H1 (cell line): Measurements from ENCODE around the gene SRPK3. TPM values are rescaled to one million over a fixed set of nuclear protein-coding genes. Genes with fewer than 3 reads are reported as not detected.
A peak's percentile ranks its signal among the peaks of the same experiment; 100 is the strongest.

Experiments
- CTCF ChIA-PET: fragments of 300-600 bp; sonication (Branson Sonifier 250); formaldehyde crosslinking; loops from one replicate; lab custom pipeline; 2021; ENCODE audit not compliant: partially characterized antibody; lab: Charles Lee
- POLR2A ChIA-PET: fragments of 300-600 bp; sonication (Branson Sonifier 250); formaldehyde crosslinking; loops from one replicate; lab custom pipeline; 2021; ENCODE audit warnings: inconsistent platforms; ENCODE audit not compliant: partially characterized antibody; lab: Charles Lee
- DNase-seq, 2 experiments: peaks; one replicate each; pipeline versions ENCODE4 v3.0.0 to v3.0.0-alpha.2; 2010 to 2022; ENCODE audit warnings: low spot score in 2 of 2, low read depth in 1 of 2, mixed read lengths in 1 of 2
- FAIRE-seq: peaks from 2 replicates; lab custom pipeline; 2011; peaks lifted over from hg19 to GRCh38; lab: Jason Lieb, UNC
- H2AFZ ChIP-seq: 2 replicates; pipeline ENCODE4 v1.8.1; 2012; ENCODE audit warnings: low read length, inconsistent platforms
- H2AK5ac ChIP-seq: 2 replicates; pipeline ENCODE4 v1.6.1; 2013; ENCODE audit warnings: low read depth, low read length
- H2BK120ac ChIP-seq: replicated peaks from 2 replicates; pipeline ENCODE3; 2013; ENCODE audit warnings: low read depth, low read length, inconsistent platforms
- H2BK12ac ChIP-seq: 2 replicates; pipeline ENCODE4 v1.6.1; 2013; ENCODE audit warnings: low read depth, low read length
- H2BK15ac ChIP-seq: 2 replicates; pipeline ENCODE4 v1.6.1; 2013; ENCODE audit warnings: low read length
- H2BK20ac ChIP-seq: 2 replicates; pipeline ENCODE4 v1.6.1; 2013; ENCODE audit warnings: low read length
- H2BK5ac ChIP-seq: 2 replicates; pipeline ENCODE4 v1.6.1; 2013; ENCODE audit warnings: low read depth, low read length
- H3K14ac ChIP-seq: 2 replicates; pipeline ENCODE4 v1.6.1; 2013; ENCODE audit warnings: inconsistent platforms; ENCODE audit not compliant: insufficient read length
- H3K18ac ChIP-seq: 2 replicates; pipeline ENCODE4 v1.6.1; 2013; ENCODE audit warnings: low read length; ENCODE audit errors: extremely low read depth
- H3K23ac ChIP-seq: 2 replicates; pipeline ENCODE4 v1.6.1; 2013; ENCODE audit warnings: inconsistent platforms; ENCODE audit not compliant: insufficient read length
- H3K23me2 ChIP-seq: 2 replicates; pipeline ENCODE4 v1.6.1; 2013; ENCODE audit warnings: low read depth, low read length
- H3K27ac ChIP-seq: 2 replicates; pipeline ENCODE4 v1.6.1; 2011; ENCODE audit warnings: low read depth, low read length, inconsistent platforms
- H3K27me3 ChIP-seq, 4 experiments: replicated peaks in 1 of 4; 1 replicate in 1 of 4; 2 replicates in 3 of 4; pipeline versions ENCODE4 v1.6.1 to v1.8.1; 2011 to 2013; ENCODE audit warnings: low read length in 3 of 4, mild to moderate bottlenecking in 3 of 4, inconsistent platforms in 2 of 4, mixed read lengths in 2 of 4, moderate library complexity in 1 of 4; ENCODE audit not compliant: control insufficient read depth in 3 of 4, insufficient read depth in 3 of 4; ENCODE audit errors: extremely low read depth in 1 of 4
- H3K36me3 ChIP-seq, 4 experiments: 2 replicates each; pipeline versions ENCODE4 v1.6.1 to v1.8.1; 2011 to 2013; ENCODE audit warnings: mild to moderate bottlenecking in 4 of 4, low read length in 3 of 4, moderate library complexity in 2 of 4, control low read depth in 1 of 4, inconsistent platforms in 1 of 4; ENCODE audit not compliant: insufficient read depth in 4 of 4, control insufficient read depth in 2 of 4
- H3K4ac ChIP-seq: replicated peaks from 2 replicates; pipeline ENCODE3; 2013; ENCODE audit warnings: low read length, low read depth, mixed read lengths, inconsistent platforms; ENCODE audit not compliant: insufficient read length
- H3K4me1 ChIP-seq, 4 experiments: replicated peaks in 1 of 4; 1 replicate in 1 of 4; 2 replicates in 3 of 4; pipeline versions ENCODE4 v1.6.1 to v1.8.1; 2011 to 2013; ENCODE audit warnings: low read length in 3 of 4, inconsistent platforms in 2 of 4, mixed read lengths in 1 of 4; ENCODE audit not compliant: insufficient read depth in 4 of 4, control insufficient read depth in 3 of 4
- H3K4me2 ChIP-seq, 2 experiments: 2 replicates each; pipeline versions ENCODE4 v1.6.1 to v1.8.1; 2011 to 2013; ENCODE audit warnings: low read depth in 2 of 2, low read length in 2 of 2, control low read depth in 1 of 2, inconsistent platforms in 1 of 2, mild to moderate bottlenecking in 1 of 2; ENCODE audit not compliant: insufficient read depth in 1 of 2
- H3K4me3 ChIP-seq, 4 experiments: fragments of 200-600, 300-600 bp in 1 of 4; sonication (generic), shearing (Covaris generic), sonication (Bioruptor Twin) in 1 of 4; 2 replicates each; pipeline versions ENCODE4 v1.5.1 to v1.8.1; 2011 to 2016; ENCODE audit warnings: low read length in 4 of 4, low read depth in 3 of 4, control low read depth in 2 of 4, inconsistent platforms in 2 of 4, mild to moderate bottlenecking in 2 of 4, mixed read lengths in 1 of 4, moderate library complexity in 1 of 4; ENCODE audit not compliant: insufficient read depth in 2 of 4; ENCODE audit errors: extremely low read depth in 1 of 4
- H3K56ac ChIP-seq: replicated peaks from 2 replicates; pipeline ENCODE3; 2013; ENCODE audit warnings: low read depth, mild to moderate bottlenecking, mixed read lengths, low read length, inconsistent platforms; ENCODE audit not compliant: insufficient read length
- H3K79me1 ChIP-seq: 2 replicates; pipeline ENCODE4 v1.6.1; 2013; ENCODE audit warnings: low read depth, low read length, control low read depth
- H3K79me2 ChIP-seq, 2 experiments: 2 replicates each; pipeline versions ENCODE4 v1.6.1 to v1.8.1; 2012 to 2013; ENCODE audit warnings: low read length in 2 of 2, mild to moderate bottlenecking in 2 of 2, inconsistent platforms in 1 of 2; ENCODE audit not compliant: insufficient read depth in 2 of 2, control insufficient read depth in 1 of 2
- H3K9ac ChIP-seq, 4 experiments: replicated peaks in 1 of 4; 1 replicate in 1 of 4; 2 replicates in 3 of 4; pipeline versions ENCODE4 v1.6.1 to v1.8.1; 2011 to 2013; ENCODE audit warnings: low read depth in 3 of 4, low read length in 3 of 4, control low read depth in 2 of 4, mild to moderate bottlenecking in 2 of 4, moderate library complexity in 2 of 4, inconsistent platforms in 1 of 4; ENCODE audit errors: extremely low read depth in 1 of 4
- H3K9me3 ChIP-seq, 2 experiments: 2 replicates each; pipeline versions ENCODE4 v1.6.1 to v1.8.1; 2012 to 2013; ENCODE audit warnings: mild to moderate bottlenecking in 2 of 2, moderate library complexity in 2 of 2, control low read depth in 1 of 2, inconsistent platforms in 1 of 2, low read depth in 1 of 2, low read length in 1 of 2, mixed read lengths in 1 of 2; ENCODE audit not compliant: insufficient read depth in 2 of 2
- H4K20me1 ChIP-seq, 2 experiments: replicated peaks in 1 of 2; 2 replicates each; pipeline versions ENCODE3 to v1.8.1; 2011 to 2013; ENCODE audit warnings: inconsistent platforms in 2 of 2, low read length in 2 of 2, mild to moderate bottlenecking in 1 of 2; ENCODE audit not compliant: insufficient read depth in 2 of 2, control insufficient read depth in 1 of 2
- H4K5ac ChIP-seq: 2 replicates; pipeline ENCODE4 v1.6.1; 2013; ENCODE audit warnings: low read length, low read depth, mixed read lengths, inconsistent platforms; ENCODE audit not compliant: insufficient read length
- H4K8ac ChIP-seq: 2 replicates; pipeline ENCODE4 v1.8.0; 2013; ENCODE audit warnings: mild to moderate bottlenecking, moderate library complexity, low read length, inconsistent platforms; ENCODE audit not compliant: insufficient read depth; ENCODE audit errors: extremely low read depth
- H4K91ac ChIP-seq: replicated peaks from 2 replicates; pipeline ENCODE3; 2013; ENCODE audit warnings: low read length, mixed read lengths, inconsistent platforms; ENCODE audit not compliant: insufficient read length
- CTBP2 ChIP-seq: IDR thresholded peaks from 2 replicates; pipeline ENCODE4 v1.7.0; 2011; ENCODE audit warnings: borderline replicate concordance, mild to moderate bottlenecking, moderate library complexity, mixed read lengths, low read length; ENCODE audit not compliant: insufficient read depth, insufficient read length
- CTCF ChIP-seq, 3 experiments: IDR thresholded peaks; 1 replicate in 2 of 3; 2 replicates in 1 of 3; pipeline versions ENCODE4 v1.5.1 to v1.6.1; 2011; ENCODE audit warnings: low read length in 3 of 3, mild to moderate bottlenecking in 3 of 3, inconsistent platforms in 2 of 3, low read depth in 1 of 3, moderate library complexity in 1 of 3; ENCODE audit not compliant: insufficient read depth in 1 of 3; ENCODE audit errors: control extremely low read depth in 1 of 3
- HDAC6 ChIP-seq: IDR thresholded peaks from one replicate; pipeline ENCODE4 v1.7.1; 2012; ENCODE audit warnings: low read depth, mild to moderate bottlenecking, inconsistent platforms, low read length, moderate library complexity
- KDM4A ChIP-seq: IDR thresholded peaks from one replicate; pipeline ENCODE4 v1.7.1; 2012; ENCODE audit warnings: low read depth, mild to moderate bottlenecking, moderate library complexity, low read length, inconsistent platforms; ENCODE audit not compliant: severe bottlenecking
- RAD21 ChIP-seq, 2 experiments: IDR thresholded peaks in 1 of 2; conservative IDR thresholded peaks in 1 of 2; 2 replicates each; pipeline ENCODE4 v1.6.1; 2011; ENCODE audit warnings: low read depth in 2 of 2, low read length in 2 of 2, improper control_type of control experiment in 1 of 2, inconsistent platforms in 1 of 2, mild to moderate bottlenecking in 1 of 2, moderate library complexity in 1 of 2
- SIN3A ChIP-seq, 2 experiments: IDR thresholded peaks in 1 of 2; conservative IDR thresholded peaks in 1 of 2; 2 replicates each; pipeline ENCODE4 v1.6.1; 2011 to 2012; ENCODE audit warnings: low read length in 2 of 2, improper control_type of control experiment in 1 of 2, low read depth in 1 of 2, mild to moderate bottlenecking in 1 of 2
- YY1 ChIP-seq: IDR thresholded peaks from 2 replicates; pipeline ENCODE4 v1.6.1; 2011; ENCODE audit warnings: low read depth, mild to moderate bottlenecking, low read length
- WGBS, 2 experiments: shearing (Covaris generic) in 1 of 2; methylation state at CpG; one replicate each; pipeline versions ENCODE4 v1.1.6 to v1.1.7; 2013 to 2015; ENCODE audit warnings: low lambda C conversion rate in 2 of 2, mixed read lengths in 2 of 2, inconsistent platforms in 1 of 2, low coverage in 1 of 2, missing lambda C conversion rate in 1 of 2; ENCODE audit not compliant: insufficient replicate concordance in 2 of 2, insufficient coverage in 1 of 2, insufficient read length in 1 of 2; ENCODE audit errors: extremely low coverage in 1 of 2, missing lambda C conversion rate in 1 of 2; 5-methylcytosine and 5-hydroxymethylcytosine counted together
- polyA plus RNA-seq, 7 experiments: library from polyadenylated mRNA; depleted of rRNA in 3 of 7; stranded (reverse) in 5 of 7; unstranded in 2 of 7; fragments of >200 nt in 5 of 7; fragments of 200-250 nt in 2 of 7; gene quantifications; 1 replicate in 5 of 7; 2 replicates in 1 of 7; 4 replicates in 1 of 7; pipeline versions ENCODE4 v1.2.1 to v1.2.3, GENCODE V29; 2011 to 2013; ENCODE audit warnings: missing spikeins in 2 of 7, mixed read lengths in 2 of 7
- total RNA-seq: library from RNA; stranded (reverse); fragmentation: NEBNext Ultra II Directional; extraction: Animal tissue kit (Norgen Biotek cat#: 25700); gene quantifications from 2 replicates; pipeline ENCODE4 v1.2.1, GENCODE V29; 2021

Gene SRPK3
- total and polyA plus RNA-seq, 2 of the 8 experiments (the other 6 are each of a cell fraction or from before 2014, with no cell fraction given), result not detected

- H3K9ac ChIP-seq, result no peak within 1 kb of the TSS
- CTCF ChIA-PET, result interaction anchor here (0.6 to 3.7 kb wide), 15 partner anchors 9 to 209 kb away, joined by 3 to 16 read pairs (median 3); partner anchors contain the start of genes L1CAM and SRPK3
- WGBS, 2 experiments, result 45% methylated on average over 20 of the region's 26 CpGs; no CpG with 5 or more reads in 1 of the 2 experiments
- TF ChIP-seq CTBP2, result no peak
- TF ChIP-seq KDM4A, result no peak
- peak; percentile 75; the same call in 1 of the 2 replicates for TF ChIP-seq YY1
- 0 out of 4 replicates have a peak, but pooled peaks of 1 of the 2 experiments have one; percentile 24 for TF ChIP-seq SIN3A (conservative IDR thresholded peaks at IDR 0.05 in 1 of 2, IDR thresholded peaks at IDR 0.05 in 1 of 2; ENCODE audit: low read depth in 1 of 2, low read length in 2 of 2)
- no peak for TF ChIP-seq HDAC6
- peak; percentile 90 to 92 for TF ChIP-seq RAD21 (IDR thresholded peaks at IDR 0.05 in 1 of 2, conservative IDR thresholded peaks at IDR 0.05 in 1 of 2; ENCODE audit: low read depth in 2 of 2, low read length in 2 of 2)
- TF ChIP-seq CTCF (IDR thresholded peaks at IDR 0.05; ENCODE audit: control extremely low read depth in 1 of 3, insufficient read depth in 1 of 3, low read depth in 1 of 3, low read length in 3 of 3), result peak in 2 of 3 experiments; percentile 84 to 86; a peak in 3 of 4 replicates
Observed at GRCh38 chrX:153763989-153764755, 16.7 kb upstream of the SRPK3 start, which contains the start of gene PLXNB3. TSS of gene PLXNB3 (plus strand) at chrX:153764249. CDS start at chrX:153765536, 1,287 bp downstream.

More at GRCh38 chrX:153763989-153764755, 16.7 kb upstream of the SRPK3 start, which contains the start of gene PLXNB3:
- H4K20me1 ChIP-seq, result no peaks in the 10 kb centered on the region
- no peak within 1 kb of the TSS for H2BK120ac ChIP-seq
- POLR2A ChIA-PET, result no interaction called here
- H2BK15ac ChIP-seq, result 0 out of 2 replicates have a peak within 1 kb of the TSS, but pooled peaks have one; percentile 61
- peak; percentile 50 to 87 for DNase-seq
- H3K4ac ChIP-seq, result no peak within 1 kb of the TSS
- no peaks in the 10 kb centered on the region for H3K9me3 ChIP-seq
- H4K5ac ChIP-seq, result no peak within 1 kb of the TSS
- H4K8ac ChIP-seq, result no peak within 1 kb of the TSS
- H3K14ac ChIP-seq, result no peak within 1 kb of the TSS
- no peak within 1 kb of the TSS for H3K23ac ChIP-seq
- H3K27ac ChIP-seq, result no peak within 1 kb of the TSS
- H3K4me2 ChIP-seq, result no peak within 1 kb of the TSS
- no peak within 1 kb of the TSS for H3K56ac ChIP-seq
- H2BK12ac ChIP-seq, result no peak within 1 kb of the TSS
- no peak within 1 kb of the TSS for H3K4me3 ChIP-seq
- H2AFZ ChIP-seq, result no peak within 1 kb of the TSS; the same call in 1 of the 2 replicates
- no peaks in the 10 kb centered on the region for H3K36me3 ChIP-seq
- no peak within 1 kb of the TSS for H4K91ac ChIP-seq
- H2BK5ac ChIP-seq, result peak within 1 kb of the TSS; percentile 35; the same call in 1 of the 2 replicates
- no peaks in the 10 kb centered on the region for H3K27me3 ChIP-seq
- H3K4me1 ChIP-seq, result peaks cover 0 to 8% (median 4%) of the 10 kb centered on the region in 4 experiments; a peak in 5 of 7 replicates
- H2BK20ac ChIP-seq, result no peak within 1 kb of the TSS
- FAIRE-seq, result peak; percentile 66
- no peak within 1 kb of the TSS; the same call in 1 of the 2 replicates for H3K18ac ChIP-seq
- no peaks in the 10 kb centered on the region for H3K79me1 ChIP-seq
- H3K23me2 ChIP-seq, result no peaks in the 10 kb centered on the region
- H2AK5ac ChIP-seq, result no peak within 1 kb of the TSS
- H3K79me2 ChIP-seq, result no peaks in the 10 kb centered on the region
